Measurements from ENCODE around the gene OPHN1. TPM values are rescaled to one million over a fixed set of nuclear protein-coding genes. Genes with fewer than 3 reads are reported as not detected.

The OPHN1 gene
- total RNA-seq, 1 experiment from 2014 or later, result 4.6 TPM

DNA sequence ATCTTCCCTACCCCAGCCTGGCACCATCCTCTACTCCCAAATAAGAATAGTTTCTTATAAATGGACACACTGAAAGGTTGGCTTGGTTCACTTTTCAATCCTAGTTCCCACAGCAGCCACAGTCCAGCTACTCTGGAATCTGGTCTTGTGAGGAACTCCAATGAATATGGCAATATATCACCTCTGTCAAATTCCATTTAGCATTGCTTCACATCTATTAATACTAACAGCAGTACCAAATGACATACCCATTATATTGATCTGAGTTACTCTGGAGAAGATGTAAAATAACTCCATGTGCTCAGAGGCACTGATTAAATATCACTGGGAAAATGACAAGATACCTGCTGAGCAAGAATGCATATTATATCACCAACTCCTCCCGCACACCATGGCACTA lies 8.6 kb downstream of the OPHN1 start:
- Mint-ChIP-seq H3K4me1 (ENCODE audit: low read depth, unreplicated experiment) (no peaks in the 10 kb centered on the region), H3K4me3 (ENCODE audit: unreplicated experiment) (no peak overlapping the region), H3K27me3 (ENCODE audit: insufficient read depth, unreplicated experiment) (no peaks in the 10 kb centered on the region), H3K36me3 (ENCODE audit: insufficient read depth, unreplicated experiment) (no peaks in the 10 kb centered on the region), H3K9me3 (ENCODE audit: unreplicated experiment) (no peaks in the 10 kb centered on the region), H3K27ac (ENCODE audit: unreplicated experiment) (no peak overlapping the region)
- TF ChIP-seq, protein P1, sequence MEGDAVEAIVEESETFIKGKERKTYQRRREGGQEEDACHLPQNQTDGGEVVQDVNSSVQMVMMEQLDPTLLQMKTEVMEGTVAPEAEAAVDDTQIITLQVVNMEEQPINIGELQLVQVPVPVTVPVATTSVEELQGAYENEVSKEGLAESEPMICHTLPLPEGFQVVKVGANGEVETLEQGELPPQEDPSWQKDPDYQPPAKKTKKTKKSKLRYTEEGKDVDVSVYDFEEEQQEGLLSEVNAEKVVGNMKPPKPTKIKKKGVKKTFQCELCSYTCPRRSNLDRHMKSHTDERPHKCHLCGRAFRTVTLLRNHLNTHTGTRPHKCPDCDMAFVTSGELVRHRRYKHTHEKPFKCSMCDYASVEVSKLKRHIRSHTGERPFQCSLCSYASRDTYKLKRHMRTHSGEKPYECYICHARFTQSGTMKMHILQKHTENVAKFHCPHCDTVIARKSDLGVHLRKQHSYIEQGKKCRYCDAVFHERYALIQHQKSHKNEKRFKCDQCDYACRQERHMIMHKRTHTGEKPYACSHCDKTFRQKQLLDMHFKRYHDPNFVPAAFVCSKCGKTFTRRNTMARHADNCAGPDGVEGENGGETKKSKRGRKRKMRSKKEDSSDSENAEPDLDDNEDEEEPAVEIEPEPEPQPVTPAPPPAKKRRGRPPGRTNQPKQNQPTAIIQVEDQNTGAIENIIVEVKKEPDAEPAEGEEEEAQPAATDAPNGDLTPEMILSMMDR (IDR thresholded peaks at IDR 0.05; ENCODE audit: insufficient read depth in 1 of 2, low read depth in 1 of 2, low read length in 1 of 2, severe bottlenecking in 1 of 2, unreplicated experiment in 1 of 2), result no peak
- no peak for DNase-seq
- CTCF ChIA-PET, result no interaction called here
- intact Hi-C loops (cut with micrococcal nuclease; ENCODE audit: unreplicated experiment), result no loop called here
- Histone ChIP-seq H3K4me1 (no peaks in the 10 kb centered on the region), H3K4me3 (ENCODE audit: low read depth, low read length) (no peak overlapping the region), H3K9me3 (no peaks in the 10 kb centered on the region), H3K27me3 (replicated peaks; ENCODE audit: control insufficient read depth, insufficient read depth, low read length) (no peaks in the 10 kb centered on the region), H3K36me3 (ENCODE audit: control insufficient read depth, insufficient read depth, low read length) (no peaks in the 10 kb centered on the region)
- no TSS peak for BruUV-seq (replicated peaks)
- POLR2A ChIA-PET, result interaction anchor here (1.2 kb wide), 1 partner anchor 8 kb away, joined by 3 read pairs; the partner anchor contains the start of gene OPHN1

- TF ChIP-seq, protein P1 (IDR thresholded peaks at IDR 0.05; ENCODE audit: insufficient read depth in 1 of 2, low read depth in 1 of 2, low read length in 1 of 2, severe bottlenecking in 1 of 2, unreplicated experiment in 1 of 2), result no peak
- H3K36me3 ChIP-seq (ENCODE audit: control insufficient read depth, insufficient read depth, low read length), result no peaks in the 10 kb centered on the region
- Mint-ChIP-seq H3K4me1 (ENCODE audit: low read depth, unreplicated experiment) (no peaks in the 10 kb centered on the region), H3K27me3 (ENCODE audit: insufficient read depth, unreplicated experiment) (no peaks in the 10 kb centered on the region), H3K36me3 (ENCODE audit: insufficient read depth, unreplicated experiment) (no peaks in the 10 kb centered on the region), H3K27ac (ENCODE audit: unreplicated experiment) (no peak overlapping the region), H3K4me3 (ENCODE audit: unreplicated experiment) (no peak overlapping the region), H3K9me3 (ENCODE audit: unreplicated experiment) (no peaks in the 10 kb centered on the region)
- no peak overlapping the region for H3K4me3 ChIP-seq (ENCODE audit: low read depth, low read length)
- DNase-seq, result no peak
- BruUV-seq (replicated peaks), result no TSS peak
- H3K27me3 ChIP-seq (replicated peaks; ENCODE audit: control insufficient read depth, insufficient read depth, low read length), result no peaks in the 10 kb centered on the region
- ChIA-PET POLR2A (no interaction called here), CTCF (no interaction called here)
- H3K4me1 ChIP-seq, result no peaks in the 10 kb centered on the region
- H3K9me3 ChIP-seq, result no peaks in the 10 kb centered on the region
- intact Hi-C loops (cut with micrococcal nuclease; ENCODE audit: unreplicated experiment), result no loop called here
Measured at GRCh38 chrX:68422478-68422877, 10.8 kb downstream of the OPHN1 start.

GRCh38 chrX:68421636-68422035 lies 11.7 kb downstream of the OPHN1 start:
- CTCF ChIA-PET, result no interaction called here
- intact Hi-C loops (cut with micrococcal nuclease; ENCODE audit: unreplicated experiment), result no loop called here
- POLR2A ChIA-PET, result no interaction called here
- Histone ChIP-seq H3K36me3 (ENCODE audit: control insufficient read depth, insufficient read depth, low read length) (no peaks in the 10 kb centered on the region), H3K27me3 (replicated peaks; ENCODE audit: control insufficient read depth, insufficient read depth, low read length) (no peaks in the 10 kb centered on the region), H3K4me1 (no peaks in the 10 kb centered on the region), H3K9me3 (no peaks in the 10 kb centered on the region), H3K4me3 (ENCODE audit: low read depth, low read length) (no peak overlapping the region)
- no peaks in the 10 kb centered on the region for H3K4me1 Mint-ChIP-seq (ENCODE audit: low read depth, unreplicated experiment)
- DNase-seq, result no peak
- H3K9me3 Mint-ChIP-seq (ENCODE audit: unreplicated experiment), result no peaks in the 10 kb centered on the region
- no peaks in the 10 kb centered on the region for H3K36me3 Mint-ChIP-seq (ENCODE audit: insufficient read depth, unreplicated experiment)
- H3K4me3 Mint-ChIP-seq (ENCODE audit: unreplicated experiment), result no peak overlapping the region
- BruUV-seq (replicated peaks), result no TSS peak
- no peak overlapping the region for H3K27ac Mint-ChIP-seq (ENCODE audit: unreplicated experiment)
- TF ChIP-seq, protein P1 (IDR thresholded peaks at IDR 0.05; ENCODE audit: insufficient read depth in 1 of 2, low read depth in 1 of 2, low read length in 1 of 2, severe bottlenecking in 1 of 2, unreplicated experiment in 1 of 2), result no peak
- no peaks in the 10 kb centered on the region for H3K27me3 Mint-ChIP-seq (ENCODE audit: insufficient read depth, unreplicated experiment)
